ENCODE measurements around the gene SCGB1C1.

DNA sequence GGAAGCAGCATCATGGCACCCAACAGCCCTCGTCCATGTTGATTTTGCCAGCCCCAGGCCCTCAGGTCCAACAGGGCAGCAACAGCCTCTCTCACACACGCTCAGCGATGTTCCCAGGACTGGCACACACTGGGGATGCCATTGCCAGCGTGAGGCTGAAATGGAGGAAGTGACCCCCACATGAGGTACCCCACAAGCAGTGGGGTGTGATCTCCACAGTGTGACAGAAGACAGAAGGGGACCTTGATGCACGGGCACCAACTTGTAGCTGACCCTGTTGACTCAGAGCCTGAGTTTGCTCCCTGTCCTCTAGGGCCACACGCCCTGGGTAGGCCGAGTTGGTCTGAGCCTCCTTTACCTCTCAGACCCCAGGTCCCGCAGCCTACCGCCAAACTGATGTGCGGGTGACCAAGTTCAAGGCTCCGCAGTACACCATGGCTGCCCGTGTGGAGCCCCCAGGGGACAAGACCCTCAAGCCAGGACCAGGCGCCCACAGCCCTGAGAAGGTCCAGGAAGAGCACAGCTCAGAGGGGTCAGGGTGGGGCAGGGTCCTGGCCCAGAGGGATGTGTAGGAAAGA, 6.2 kb downstream of the SCGB1C1 start:
- TF ChIP-seq YY1 (IDR thresholded peaks at IDR 0.05; ENCODE audit: insufficient read depth, insufficient read length) (no peak), ZNF274 (IDR thresholded peaks at IDR 0.05; ENCODE audit: low read depth, low read length) (no peak)

Data from NT2/D1 (cell line).